NCI-H128 (cell line): ENCODE measurements around the gene DMKN.

Source experiments
- DNase-seq: peaks from one replicate; lab custom pipeline; 2025; ENCODE audit not compliant: unreplicated experiment; lab: John Stamatoyannopoulos, UW

Gene DMKN

GRCh38 chr19:35528218-35529038, 15.0 kb upstream of the DMKN start, which contains the start of gene SBSN:
Gene SBSN, minus strand, starts transcription at chr19:35528311. Its CDS starts 30 bp downstream, at chr19:35528281.
- DNase-seq = no peak

GRCh38 chr19:35525873-35526272, 12.4 kb upstream of the DMKN start:
- no peak for DNase-seq

GRCh38 chr19:35524181-35524837, 10.9 kb upstream of the DMKN start:
- no peak for DNase-seq

GRCh38 chr19:35522745-35523327, 9.4 kb upstream of the DMKN start:
- no peak for DNase-seq

GRCh38 chr19:35521124-35521743, 7.8 kb upstream of the DMKN start:
- no peak for DNase-seq

- no peak for DNase-seq
These were observed 5.8 kb upstream of the DMKN start for GRCh38 chr19:35519291-35519690.

GRCh38 chr19:35518313-35518712, 4.9 kb upstream of the DMKN start:
- DNase-seq = no peak

GRCh38 chr19:35517342-35517741, 3.9 kb upstream of the DMKN start:
- no peak for DNase-seq

GRCh38 chr19:35516310-35516709, 2.9 kb upstream of the DMKN start:
- DNase-seq = no peak

GRCh38 chr19:35514282-35514809, 897 bp upstream of the DMKN start:
- no peak for DNase-seq

- DNase-seq = no peak
These were observed 420 bp downstream of the DMKN start for GRCh38 chr19:35512831-35513627.

GRCh38 chr19:35511337-35511736, 2.1 kb downstream of the DMKN start:
- no peak for DNase-seq

- DNase-seq = no peak
These were observed 2.9 kb downstream of the DMKN start for GRCh38 chr19:35510626-35510964.

GRCh38 chr19:35509861-35510625, 3.4 kb downstream of the DMKN start:
- DNase-seq = peak; percentile 27

- no peak for DNase-seq
These were observed 4.3 kb downstream of the DMKN start for GRCh38 chr19:35509018-35509652.

- no peak for DNase-seq
These were observed 5.3 kb downstream of the DMKN start for GRCh38 chr19:35508129-35508528.

- no peak for DNase-seq
These were observed 5.9 kb downstream of the DMKN start for GRCh38 chr19:35507561-35507960.

- no peak for DNase-seq
These were observed 7.4 kb downstream of the DMKN start for GRCh38 chr19:35506011-35506410.

- DNase-seq = no peak
These were observed 10.7 kb downstream of the DMKN start for GRCh38 chr19:35502751-35503150.
